Right ventricle myocardium inferior (tissue), 1 donor: ENCODE results near the gene FOXA2. TPM values are rescaled to one million over a fixed set of nuclear protein-coding genes. Genes with fewer than 3 reads are reported as not detected.

ENCODE experiments used
- ATAC-seq: fragments of 200-7000 bp; cut with Tn5 transposase; one replicate; pipeline ENCODE4 v1.9.1; 2020; ENCODE audit warnings: mild to moderate bottlenecking, moderate library complexity
- DNase-seq: peaks from one replicate; pipeline ENCODE4 v3.0.0; 2021; ENCODE audit errors: missing footprints
- intact Hi-C: fragments of 100-400 bp; cut with DNase I; formaldehyde crosslinking; loops from one replicate; pipeline ENCODE4 v1.11.0; 2022
- total RNA-seq: library from RNA; stranded (reverse); fragmentation: NEBNext Ultra II Directional; extraction: Animal tissue kit (Norgen Biotek cat#: 25700); gene quantifications from one replicate; pipeline ENCODE4 v1.2.1, GENCODE V29; 2021
- donor health status: DM: no; HTN: yes; CAD: no; lungs with severe emphysema.

The FOXA2 gene
- total RNA-seq, 1 donor from 2014 or later, result not detected

GRCh38 chr20:22574545-22575086 is 9.8 kb downstream of the FOXA2 start:
- DNase-seq, result no peak
- ATAC-seq, result no peak

GRCh38 chr20:22572491-22572890 is 11.9 kb downstream of the FOXA2 start:
- intact Hi-C loops, result no loop called here
- no peak for ATAC-seq
- DNase-seq, result no peak

More at GRCh38 chr20:22574545-22575086, 9.8 kb downstream of the FOXA2 start:
- intact Hi-C loops, result no loop called here

- DNase-seq, result no peak
- ATAC-seq, result no peak
- intact Hi-C loops, result no loop called here
Observed at GRCh38 chr20:22572023-22572422, 12.3 kb downstream of the FOXA2 start.

- intact Hi-C loops, result no loop called here
- DNase-seq (no peak), ATAC-seq (no peak)
Observed at GRCh38 chr20:22569353-22569752, 15.0 kb downstream of the FOXA2 start.

GRCh38 chr20:22568872-22569344 is 15.5 kb downstream of the FOXA2 start:
- intact Hi-C loops, result no loop called here
- DNase-seq (no peak), ATAC-seq (no peak)

- ATAC-seq (no peak), DNase-seq (no peak)
- intact Hi-C loops, result no loop called here
Observed at GRCh38 chr20:22567944-22568871, 16.2 kb downstream of the FOXA2 start.

GRCh38 chr20:22566876-22567658 is 17.3 kb downstream of the FOXA2 start:
- ATAC-seq, result no peak
- intact Hi-C loops, result no loop called here
- DNase-seq, result no peak

GRCh38 chr20:22563062-22563965 is 21.1 kb downstream of the FOXA2 start:
- intact Hi-C loops, result no loop called here
- no peak for ATAC-seq
- no peak for DNase-seq

GRCh38 chr20:22562620-22563019 is 21.8 kb downstream of the FOXA2 start:
- DNase-seq (no peak), ATAC-seq (no peak)
- intact Hi-C loops, result no loop called here

GRCh38 chr20:22561965-22562577 is 22.3 kb downstream of the FOXA2 start:
- DNase-seq, result no peak
- intact Hi-C loops, result no loop called here
- ATAC-seq, result no peak

- ATAC-seq, result no peak
- DNase-seq, result no peak
- intact Hi-C loops, result no loop called here
Observed at GRCh38 chr20:22560817-22561216, 23.6 kb downstream of the FOXA2 start.

- no peak for DNase-seq
- intact Hi-C loops, result no loop called here
- no peak for ATAC-seq
Observed at GRCh38 chr20:22559711-22560318, 24.6 kb downstream of the FOXA2 start.

GRCh38 chr20:22557403-22558276 is 26.7 kb downstream of the FOXA2 start:
- ATAC-seq (no peak), DNase-seq (no peak)
- intact Hi-C loops, result no loop called here

- intact Hi-C loops, result no loop called here
- DNase-seq (no peak), ATAC-seq (no peak)
Observed at GRCh38 chr20:22556565-22557056, 27.8 kb downstream of the FOXA2 start.

GRCh38 chr20:22555791-22556564 is 28.4 kb downstream of the FOXA2 start:
- ATAC-seq (no peak), DNase-seq (no peak)
- intact Hi-C loops, result no loop called here

- ATAC-seq, result no peak
- no peak for DNase-seq
- intact Hi-C loops, result no loop called here
Observed at GRCh38 chr20:22554391-22554790, 30.0 kb downstream of the FOXA2 start.
